Dedifferentiated amniotic fluid mesenchymal stem cell (primary cell): ENCODE data around the gene FOXJ1.
A peak's percentile ranks its signal among the peaks of the same experiment; 100 is the strongest.

ENCODE experiments used
- DNase-seq: peaks from one replicate; pipeline ENCODE4 v3.0.0-alpha.2; 2016; ENCODE audit errors: extremely low spot score

Gene FOXJ1

GRCh38 chr17:76123749-76124581 is 17.1 kb downstream of the FOXJ1 start:
- no peak for DNase-seq

GRCh38 chr17:76123191-76123499 is 17.9 kb downstream of the FOXJ1 start:
- DNase-seq, result no peak

- no peak for DNase-seq
These were observed 18.4 kb downstream of the FOXJ1 start for GRCh38 chr17:76122431-76123190.

GRCh38 chr17:76121932-76122430 is 19.1 kb downstream of the FOXJ1 start:
- no peak for DNase-seq

- DNase-seq, result no peak
These were observed 20.4 kb downstream of the FOXJ1 start for GRCh38 chr17:76120658-76121008.

GRCh38 chr17:76119409-76120371 is 21.4 kb downstream of the FOXJ1 start:
- DNase-seq, result no peak

- no peak for DNase-seq
These were observed 25.8 kb downstream of the FOXJ1 start for GRCh38 chr17:76115138-76115754.

GRCh38 chr17:76111956-76112355 is 29.1 kb downstream of the FOXJ1 start:
- DNase-seq, result no peak

GRCh38 chr17:76107509-76107908 is 33.5 kb downstream of the FOXJ1 start:
- DNase-seq, result no peak

GRCh38 chr17:76106703-76107102 is 34.3 kb downstream of the FOXJ1 start:
- DNase-seq, result no peak

- no peak for DNase-seq
These were observed 36.2 kb downstream of the FOXJ1 start for GRCh38 chr17:76104896-76105231.

- DNase-seq, result no peak
These were observed 36.7 kb downstream of the FOXJ1 start for GRCh38 chr17:76104140-76104895.

GRCh38 chr17:76103274-76104139 is 37.5 kb downstream of the FOXJ1 start, which contains the start of gene EXOC7:
Gene EXOC7 (minus strand): TSS chr17:76103787. CDS start chr17:76103692, 95 bp downstream.
- DNase-seq, result peak; percentile 87

- DNase-seq, result no peak
These were observed 38.1 kb downstream of the FOXJ1 start for GRCh38 chr17:76102944-76103273.

- no peak for DNase-seq
These were observed 43.2 kb downstream of the FOXJ1 start for GRCh38 chr17:76097716-76098295.

- no peak for DNase-seq
These were observed 45.1 kb downstream of the FOXJ1 start for GRCh38 chr17:76095943-76096342.

GRCh38 chr17:76094046-76094445 is 47.0 kb downstream of the FOXJ1 start:
- no peak for DNase-seq

GRCh38 chr17:76092526-76093413 is 48.3 kb downstream of the FOXJ1 start:
- no peak for DNase-seq
